Cardiac muscle cell (in vitro differentiated cells and primary cell): ENCODE measurements around the gene HSF2. TPM values are rescaled to one million over a fixed set of nuclear protein-coding genes. Genes with fewer than 3 reads are reported as not detected.

ENCODE experiments used
- DNase-seq, 2 donors: peaks; one replicate each; pipeline versions ENCODE4 v3.0.0 to v3.0.0-alpha.2; 2010 to 2017; ENCODE audit warnings: low read depth in 1 of 2, low spot score in 1 of 2
- H3K27ac ChIP-seq: fragments of 200-600 bp; sonication (generic); 2 replicates; pipeline ENCODE4 v1.5.1; 2016
- H3K27me3 ChIP-seq: fragments of 200-600 bp; sonication (generic); 2 replicates; pipeline ENCODE4 v1.6.0; 2016; ENCODE audit warnings: control low read depth
- H3K36me3 ChIP-seq: fragments of 200-600 bp; sonication (generic); 2 replicates; pipeline ENCODE4 v1.5.1; 2016; ENCODE audit warnings: control low read depth
- H3K4me1 ChIP-seq: fragments of 200-600 bp; sonication (generic); 2 replicates; pipeline ENCODE4 v1.8.1; 2017; ENCODE audit warnings: low read depth, mild to moderate bottlenecking, mixed run types
- H3K4me3 ChIP-seq: fragments of 200-600 bp; sonication (generic); 2 replicates; pipeline ENCODE4 v1.5.1; 2016; ENCODE audit warnings: mild to moderate bottlenecking
- H3K9me3 ChIP-seq: fragments of 200-600 bp; sonication (generic); 2 replicates; pipeline ENCODE4 v1.5.1; 2017; ENCODE audit warnings: low read depth, mild to moderate bottlenecking, control low read depth
- polyA plus RNA-seq: library from polyadenylated mRNA; unstranded; fragments of >200 nt; fragmentation: Nextera tagmentation; extraction: Ambion mirVana; gene quantifications from 2 replicates; pipeline ENCODE4 v1.2.1, GENCODE V29; 2016
- total RNA-seq: library from RNA; depleted of rRNA; stranded (reverse); fragments of >200 nt; gene quantifications from 2 replicates; pipeline ENCODE4 v1.2.3, GENCODE V29; 2016
- TF ChIP-seq, protein P1 (sequence below): IDR thresholded peaks from 2 replicates; pipeline ENCODE4 v1.5.1; 2012; ENCODE audit warnings: low read depth, mild to moderate bottlenecking, low read length

HSF2 gene
- total and polyA plus RNA-seq, 2 experiments from 2014 or later: 42.0 to 72.3 TPM

DNA sequence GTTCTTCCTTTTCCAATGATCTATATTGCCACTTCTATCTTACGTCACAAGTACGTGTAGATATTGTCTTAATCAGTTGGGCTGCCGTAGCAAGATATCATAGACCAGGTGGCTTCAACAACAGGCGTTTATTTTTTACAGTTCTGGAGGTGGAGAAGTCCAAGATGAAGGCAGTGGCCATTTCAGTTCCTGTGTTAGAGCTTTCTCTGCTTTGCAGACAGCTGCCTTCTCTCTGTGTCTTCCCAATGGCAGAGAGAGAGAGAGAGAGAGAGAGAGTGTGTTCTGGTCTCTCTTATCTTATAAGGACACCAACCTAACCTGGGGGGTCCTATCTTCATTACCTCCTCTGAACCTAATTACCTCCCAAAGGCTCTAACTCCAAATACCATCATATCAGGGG is 8.3 kb downstream of the HSF2 start:
- Histone ChIP-seq H3K4me1 (peaks cover 26% of the 10 kb centered on the region), H3K9me3 (no peaks in the 10 kb centered on the region), H3K4me3 (no peak overlapping the region), H3K27me3 (no peaks in the 10 kb centered on the region), H3K27ac (peak overlapping the region; percentile 25), H3K36me3 (peaks cover 5% of the 10 kb centered on the region)
- no peak for DNase-seq
- TF ChIP-seq, protein P1, sequence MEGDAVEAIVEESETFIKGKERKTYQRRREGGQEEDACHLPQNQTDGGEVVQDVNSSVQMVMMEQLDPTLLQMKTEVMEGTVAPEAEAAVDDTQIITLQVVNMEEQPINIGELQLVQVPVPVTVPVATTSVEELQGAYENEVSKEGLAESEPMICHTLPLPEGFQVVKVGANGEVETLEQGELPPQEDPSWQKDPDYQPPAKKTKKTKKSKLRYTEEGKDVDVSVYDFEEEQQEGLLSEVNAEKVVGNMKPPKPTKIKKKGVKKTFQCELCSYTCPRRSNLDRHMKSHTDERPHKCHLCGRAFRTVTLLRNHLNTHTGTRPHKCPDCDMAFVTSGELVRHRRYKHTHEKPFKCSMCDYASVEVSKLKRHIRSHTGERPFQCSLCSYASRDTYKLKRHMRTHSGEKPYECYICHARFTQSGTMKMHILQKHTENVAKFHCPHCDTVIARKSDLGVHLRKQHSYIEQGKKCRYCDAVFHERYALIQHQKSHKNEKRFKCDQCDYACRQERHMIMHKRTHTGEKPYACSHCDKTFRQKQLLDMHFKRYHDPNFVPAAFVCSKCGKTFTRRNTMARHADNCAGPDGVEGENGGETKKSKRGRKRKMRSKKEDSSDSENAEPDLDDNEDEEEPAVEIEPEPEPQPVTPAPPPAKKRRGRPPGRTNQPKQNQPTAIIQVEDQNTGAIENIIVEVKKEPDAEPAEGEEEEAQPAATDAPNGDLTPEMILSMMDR: no peak

DNA sequence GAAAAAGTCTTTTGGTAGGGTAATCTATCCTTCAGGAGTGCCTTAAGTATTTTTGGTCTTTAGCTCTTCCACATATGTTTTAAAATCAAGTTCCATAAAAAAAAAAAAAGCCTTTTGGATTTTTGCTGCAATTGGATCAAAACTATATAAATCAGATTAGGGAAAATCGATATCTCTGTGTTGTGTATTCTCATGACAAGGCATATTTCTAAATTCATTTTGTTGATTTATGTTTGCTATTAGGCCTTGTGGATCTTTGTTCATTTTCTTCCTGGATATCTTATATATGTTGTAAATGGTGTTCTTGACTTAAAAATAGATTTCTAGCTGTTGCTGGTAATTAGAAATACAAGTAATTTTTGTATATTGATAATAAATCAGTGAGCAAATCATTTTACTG is 8.8 kb downstream of the HSF2 start:
- Histone ChIP-seq H3K4me1 (peaks cover 21% of the 10 kb centered on the region), H3K27me3 (no peaks in the 10 kb centered on the region), H3K36me3 (peaks cover 9% of the 10 kb centered on the region), H3K9me3 (no peaks in the 10 kb centered on the region), H3K27ac (no peak overlapping the region), H3K4me3 (no peak overlapping the region)
- no peak for DNase-seq
- TF ChIP-seq, protein P1: no peak

DNA sequence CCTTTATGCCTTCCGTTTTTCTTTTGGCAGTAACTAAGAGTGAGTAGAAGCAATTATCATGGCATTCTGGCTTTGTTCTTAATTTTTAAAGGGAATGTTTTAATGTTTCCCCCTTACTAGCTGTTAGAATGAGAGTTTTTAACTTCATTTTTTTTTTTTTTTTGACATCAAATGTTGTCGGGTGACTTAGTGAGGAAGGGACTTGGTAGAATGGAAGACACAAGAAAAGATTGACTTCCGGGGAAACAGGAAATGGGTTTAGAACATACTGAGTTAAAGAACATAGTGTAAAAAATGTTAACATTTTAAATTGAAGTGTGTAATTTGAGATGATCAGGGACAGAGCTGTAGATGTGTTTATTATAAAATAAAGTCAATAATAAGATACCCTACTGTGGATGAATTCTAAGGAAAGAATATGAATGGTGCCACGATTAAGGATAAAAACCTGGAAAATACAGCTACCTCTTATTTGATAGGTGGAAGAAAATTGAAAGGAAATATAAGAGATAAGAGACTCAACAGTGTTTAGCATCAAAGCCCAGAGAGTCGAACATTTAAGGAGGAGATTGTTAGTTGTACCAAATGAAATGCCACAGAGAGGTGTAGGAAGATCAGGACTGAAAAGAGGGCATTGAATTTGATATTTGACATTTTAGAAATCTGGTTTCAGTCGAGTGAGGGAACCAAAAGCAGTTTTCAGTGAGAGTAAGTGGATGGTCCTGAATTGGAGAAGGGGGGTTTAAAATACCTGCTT is 9.4 kb downstream of the HSF2 start:
- TF ChIP-seq, protein P1: no peak
- Histone ChIP-seq H3K9me3 (no peaks in the 10 kb centered on the region), H3K27me3 (no peaks in the 10 kb centered on the region), H3K27ac (no peak overlapping the region), H3K4me3 (no peak overlapping the region), H3K4me1 (peaks cover 15% of the 10 kb centered on the region), H3K36me3 (peaks cover 14% of the 10 kb centered on the region)
- no peak for DNase-seq

DNA sequence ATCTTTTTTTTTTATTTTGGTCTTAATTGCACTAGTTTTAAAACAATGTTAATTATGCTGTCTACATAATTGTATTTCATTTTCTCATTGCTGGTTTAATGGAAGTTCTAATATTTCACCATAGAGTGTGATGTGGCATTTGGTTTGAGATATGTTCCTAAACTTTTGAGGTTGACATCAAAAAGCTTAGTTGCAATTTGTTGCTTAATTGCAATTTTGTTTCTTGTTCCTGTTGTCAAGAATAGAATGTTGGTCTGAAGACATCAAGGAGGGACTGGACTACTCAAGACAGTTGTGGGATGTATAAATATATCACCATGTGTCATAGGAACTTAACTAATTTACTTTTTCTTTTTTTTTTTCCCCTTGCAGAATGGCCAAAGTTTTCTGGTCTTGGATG is 12.5 kb downstream of the HSF2 start:
- H3K27ac ChIP-seq: no peak overlapping the region
- TF ChIP-seq, protein P1: no peak
- peaks cover 14% of the 10 kb centered on the region for H3K36me3 ChIP-seq
- no peaks in the 10 kb centered on the region for H3K9me3 ChIP-seq
- H3K4me1 ChIP-seq: peaks cover 14% of the 10 kb centered on the region
- no peak for DNase-seq
- no peak overlapping the region for H3K4me3 ChIP-seq
- H3K27me3 ChIP-seq: no peaks in the 10 kb centered on the region

DNA sequence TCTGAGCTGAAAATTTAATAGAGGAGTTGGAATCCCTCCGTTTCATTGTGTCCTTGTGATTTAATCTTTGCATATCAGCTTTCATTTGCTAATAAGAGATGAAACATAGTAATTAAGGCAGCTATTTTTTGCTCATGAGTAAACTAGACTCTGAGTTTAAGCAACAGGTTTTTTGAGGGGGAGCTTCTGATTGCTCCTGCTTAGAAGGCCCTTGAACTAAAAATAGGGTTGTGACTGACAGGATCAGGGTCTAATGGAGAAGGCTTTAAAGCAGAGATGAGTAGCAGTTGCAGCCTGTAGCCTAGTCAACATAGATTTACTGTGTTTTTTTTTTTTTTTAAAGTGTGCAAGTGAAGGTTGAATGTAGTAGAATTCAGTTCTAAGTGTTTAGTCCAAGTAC is 17.4 kb downstream of the HSF2 start:
- peaks cover 18% of the 10 kb centered on the region for H3K4me1 ChIP-seq
- TF ChIP-seq, protein P1: no peak
- H3K9me3 ChIP-seq: no peaks in the 10 kb centered on the region
- peak overlapping the region; percentile 2 for H3K4me3 ChIP-seq
- H3K27ac ChIP-seq: peak overlapping the region; percentile 88
- no peaks in the 10 kb centered on the region for H3K27me3 ChIP-seq
- DNase-seq: peak in 1 of 2 donors; percentile 77
- peaks cover 32% of the 10 kb centered on the region for H3K36me3 ChIP-seq
